ENCODE measurements around the gene SLC4A2.

GRCh38 chr7:151020231-151020630, 39.2 kb upstream of the SLC4A2 start:
- TF ChIP-seq POLR2A (IDR thresholded peaks at IDR 0.05; ENCODE audit: low read length) (no peak), GATA1 (IDR thresholded peaks at IDR 0.05; ENCODE audit: low read depth, low read length) (no peak)
